Cardiac muscle cell (in vitro differentiated cells and primary cell): ENCODE data around the gene ATP6V1G1. TPM values are rescaled to one million over a fixed set of nuclear protein-coding genes. Genes with fewer than 3 reads are reported as not detected.

ENCODE experiments used
- DNase-seq, 2 donors: peaks; one replicate each; pipeline versions ENCODE4 v3.0.0 to v3.0.0-alpha.2; 2010 to 2017; ENCODE audit warnings: low read depth in 1 of 2, low spot score in 1 of 2
- H3K27ac ChIP-seq: fragments of 200-600 bp; sonication (generic); 2 replicates; pipeline ENCODE4 v1.5.1; 2016
- H3K27me3 ChIP-seq: fragments of 200-600 bp; sonication (generic); 2 replicates; pipeline ENCODE4 v1.6.0; 2016; ENCODE audit warnings: control low read depth
- H3K36me3 ChIP-seq: fragments of 200-600 bp; sonication (generic); 2 replicates; pipeline ENCODE4 v1.5.1; 2016; ENCODE audit warnings: control low read depth
- H3K4me1 ChIP-seq: fragments of 200-600 bp; sonication (generic); 2 replicates; pipeline ENCODE4 v1.8.1; 2017; ENCODE audit warnings: low read depth, mild to moderate bottlenecking, mixed run types
- H3K4me3 ChIP-seq: fragments of 200-600 bp; sonication (generic); 2 replicates; pipeline ENCODE4 v1.5.1; 2016; ENCODE audit warnings: mild to moderate bottlenecking
- H3K9me3 ChIP-seq: fragments of 200-600 bp; sonication (generic); 2 replicates; pipeline ENCODE4 v1.5.1; 2017; ENCODE audit warnings: low read depth, mild to moderate bottlenecking, control low read depth
- CTCF ChIP-seq: IDR thresholded peaks from 2 replicates; pipeline ENCODE4 v1.5.1; 2012; ENCODE audit warnings: low read depth, mild to moderate bottlenecking, low read length
- polyA plus RNA-seq: library from polyadenylated mRNA; unstranded; fragments of >200 nt; fragmentation: Nextera tagmentation; extraction: Ambion mirVana; gene quantifications from 2 replicates; pipeline ENCODE4 v1.2.1, GENCODE V29; 2016
- total RNA-seq: library from RNA; depleted of rRNA; stranded (reverse); fragments of >200 nt; gene quantifications from 2 replicates; pipeline ENCODE4 v1.2.3, GENCODE V29; 2016

Gene ATP6V1G1
- total and polyA plus RNA-seq, 2 experiments from 2014 or later: 270 to 280 TPM

DNA sequence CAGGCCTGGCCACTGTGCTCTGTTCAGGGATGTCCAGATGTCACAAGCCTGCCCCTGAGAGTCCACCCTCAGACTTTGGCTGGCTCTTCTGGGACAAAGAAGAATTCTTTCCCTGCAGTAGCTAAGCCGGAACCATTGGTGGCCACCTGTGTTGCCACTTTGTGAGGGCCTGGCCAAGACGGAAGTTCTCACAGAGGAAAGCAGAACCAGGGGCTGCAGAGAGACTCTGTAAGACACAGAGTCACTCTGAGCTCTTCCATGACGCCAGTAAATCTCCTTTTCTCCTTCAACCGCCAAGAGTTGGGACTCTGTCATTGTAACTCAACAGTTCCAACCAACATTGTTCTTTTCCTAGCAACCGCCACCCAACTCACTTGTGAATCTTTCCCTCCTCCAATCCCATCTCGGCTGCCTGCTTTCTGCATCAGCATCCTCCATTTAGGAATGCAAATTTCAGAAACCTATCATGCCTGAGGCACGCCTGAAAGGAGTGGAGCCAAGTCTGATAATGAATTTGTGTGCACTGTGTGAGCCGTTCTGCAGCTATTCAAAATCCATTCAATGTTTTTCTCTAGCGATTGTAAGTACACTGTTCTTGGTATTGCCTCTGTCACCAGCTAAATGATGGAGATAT is 37.8 kb upstream of the ATP6V1G1 start:
- DNase-seq: peak in 1 of 2 donors; percentile 43
- no peaks in the 10 kb centered on the region for H3K9me3 ChIP-seq
- H3K36me3 ChIP-seq: no peaks in the 10 kb centered on the region
- H3K27me3 ChIP-seq: peaks cover 30% of the 10 kb centered on the region
- H3K27ac ChIP-seq: no peak overlapping the region
- H3K4me3 ChIP-seq: no peak overlapping the region
- no peaks in the 10 kb centered on the region for H3K4me1 ChIP-seq
- TF ChIP-seq CTCF: no peak

GRCh38 chr9:114551750-114552685 is 35.6 kb upstream of the ATP6V1G1 start:
- Histone ChIP-seq H3K4me3 (no peak overlapping the region), H3K27ac (no peak overlapping the region), H3K36me3 (no peaks in the 10 kb centered on the region), H3K4me1 (no peaks in the 10 kb centered on the region), H3K27me3 (peaks cover 14% of the 10 kb centered on the region), H3K9me3 (no peaks in the 10 kb centered on the region)
- TF ChIP-seq CTCF: no peak
- DNase-seq: peak; percentile 2 to 97

GRCh38 chr9:114552706-114553105 is 34.9 kb upstream of the ATP6V1G1 start:
- Histone ChIP-seq H3K27me3 (peaks cover 11% of the 10 kb centered on the region), H3K36me3 (no peaks in the 10 kb centered on the region), H3K27ac (no peak overlapping the region), H3K9me3 (no peaks in the 10 kb centered on the region), H3K4me1 (no peaks in the 10 kb centered on the region), H3K4me3 (no peak overlapping the region)
- no peak for DNase-seq
- TF ChIP-seq CTCF: no peak

- no peak for DNase-seq
- H3K27ac ChIP-seq: no peak overlapping the region
- peaks cover 8% of the 10 kb centered on the region for H3K27me3 ChIP-seq
- H3K4me3 ChIP-seq: no peak overlapping the region
- H3K4me1 ChIP-seq: no peaks in the 10 kb centered on the region
- H3K9me3 ChIP-seq: no peaks in the 10 kb centered on the region
- no peaks in the 10 kb centered on the region for H3K36me3 ChIP-seq
- no peak for TF ChIP-seq CTCF
Observed at GRCh38 chr9:114553202-114553601, 34.4 kb upstream of the ATP6V1G1 start.

DNA sequence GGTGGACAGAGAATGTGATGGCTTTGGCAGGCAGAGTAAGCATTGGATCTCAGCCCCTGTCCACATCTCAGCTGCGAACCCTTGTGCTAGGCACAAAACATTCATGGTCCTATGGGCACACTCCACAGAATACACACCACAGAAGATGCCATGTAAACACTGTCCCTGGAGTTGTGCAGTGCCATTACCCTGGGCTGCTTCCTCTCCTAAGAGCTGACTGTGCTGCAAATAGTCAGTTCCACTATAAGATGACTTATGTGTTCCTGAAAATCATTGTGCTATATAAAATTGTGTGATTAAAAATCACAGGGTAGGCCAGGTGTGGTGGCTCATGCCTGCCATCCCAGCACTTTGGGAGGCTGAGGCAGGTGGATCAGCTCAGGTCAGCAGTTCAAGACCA is 31.9 kb upstream of the ATP6V1G1 start:
- H3K4me1 ChIP-seq: no peaks in the 10 kb centered on the region
- no peak for DNase-seq
- H3K9me3 ChIP-seq: no peaks in the 10 kb centered on the region
- H3K36me3 ChIP-seq: no peaks in the 10 kb centered on the region
- no peak overlapping the region for H3K4me3 ChIP-seq
- no peak for TF ChIP-seq CTCF
- H3K27ac ChIP-seq: no peak overlapping the region
- H3K27me3 ChIP-seq: peaks cover 4% of the 10 kb centered on the region
